PC-3 (cell line): Measurements from ENCODE around the gene ZBTB7C.

Source experiments
- EZH2 ChIP-seq: fragments of 300-600 bp; sonication (generic); IDR thresholded peaks from one replicate; pipeline ENCODE4 v1.6.1; 2017; ENCODE audit warnings: antibody characterized with exemption, mild to moderate bottlenecking, low read length; ENCODE audit not compliant: unreplicated experiment
- EZH2phosphoT487 ChIP-seq: fragments of 300-600 bp; sonication (generic); IDR thresholded peaks from 2 replicates; pipeline ENCODE4 v1.6.1; 2018; ENCODE audit warnings: mild to moderate bottlenecking, antibody characterized with exemption, low read length, borderline replicate concordance
- TF ChIP-seq, protein P1 (sequence below): fragments of 300-600 bp; sonication (generic); conservative IDR thresholded peaks from 2 replicates; pipeline ENCODE4 v1.5.1; 2017; ENCODE audit warnings: antibody characterized with exemption, low read depth, mild to moderate bottlenecking, low read length

DNA sequence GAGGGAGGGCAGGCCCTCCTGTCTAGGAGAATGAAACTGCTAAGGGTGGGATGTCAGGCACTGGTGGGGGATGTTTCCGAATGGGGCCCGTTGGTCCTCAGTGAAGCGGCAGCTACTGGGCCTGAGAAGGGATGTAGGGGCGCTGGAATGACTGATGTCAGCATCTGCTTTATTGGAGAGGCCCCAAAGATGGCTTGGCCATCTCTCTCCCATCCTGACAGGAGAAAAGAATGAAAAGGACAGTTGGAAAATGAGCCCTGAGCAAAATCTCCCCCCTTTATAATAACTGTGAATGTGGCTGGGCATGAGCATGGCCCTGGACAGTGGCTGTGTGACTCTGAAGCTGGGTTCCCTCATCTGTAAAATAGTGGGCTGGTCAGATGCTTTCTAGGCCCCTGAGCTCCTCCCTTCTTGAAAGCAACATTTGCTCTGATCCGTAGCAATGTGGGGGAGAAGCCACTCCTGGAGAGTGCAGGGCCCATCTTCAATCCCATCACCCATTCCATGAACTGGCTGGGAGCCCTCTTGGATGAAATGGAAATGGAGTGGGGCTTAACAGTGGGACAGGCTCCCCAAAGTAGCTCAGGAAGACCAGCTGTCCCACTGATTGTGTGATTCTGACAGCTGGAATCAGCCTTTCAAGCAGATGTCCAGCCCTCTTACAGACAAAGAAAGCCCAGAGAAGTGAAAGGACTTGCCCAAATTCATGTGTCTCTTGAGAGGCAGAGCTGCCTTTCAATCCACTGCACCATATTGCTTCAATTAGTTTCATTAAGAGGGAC lies 246.0 kb downstream of the ZBTB7C start:
- TF ChIP-seq, protein P1, sequence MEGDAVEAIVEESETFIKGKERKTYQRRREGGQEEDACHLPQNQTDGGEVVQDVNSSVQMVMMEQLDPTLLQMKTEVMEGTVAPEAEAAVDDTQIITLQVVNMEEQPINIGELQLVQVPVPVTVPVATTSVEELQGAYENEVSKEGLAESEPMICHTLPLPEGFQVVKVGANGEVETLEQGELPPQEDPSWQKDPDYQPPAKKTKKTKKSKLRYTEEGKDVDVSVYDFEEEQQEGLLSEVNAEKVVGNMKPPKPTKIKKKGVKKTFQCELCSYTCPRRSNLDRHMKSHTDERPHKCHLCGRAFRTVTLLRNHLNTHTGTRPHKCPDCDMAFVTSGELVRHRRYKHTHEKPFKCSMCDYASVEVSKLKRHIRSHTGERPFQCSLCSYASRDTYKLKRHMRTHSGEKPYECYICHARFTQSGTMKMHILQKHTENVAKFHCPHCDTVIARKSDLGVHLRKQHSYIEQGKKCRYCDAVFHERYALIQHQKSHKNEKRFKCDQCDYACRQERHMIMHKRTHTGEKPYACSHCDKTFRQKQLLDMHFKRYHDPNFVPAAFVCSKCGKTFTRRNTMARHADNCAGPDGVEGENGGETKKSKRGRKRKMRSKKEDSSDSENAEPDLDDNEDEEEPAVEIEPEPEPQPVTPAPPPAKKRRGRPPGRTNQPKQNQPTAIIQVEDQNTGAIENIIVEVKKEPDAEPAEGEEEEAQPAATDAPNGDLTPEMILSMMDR: no peak
- TF ChIP-seq EZH2 (no peak), EZH2phosphoT487 (no peak)
